Activated CD4-positive, alpha-beta T cell treated with anti-CD3 and anti-CD28 coated beads, Interleukin-2, amount 50 U/mL, for 24 hours (primary cell): ENCODE results near the gene ZSWIM6.

Experiments used
- DNase-seq, 2 donors: peaks; one replicate each; pipeline ENCODE4 v3.0.0-alpha.2; 2020; ENCODE audit warnings: low read depth in 1 of 2, low spot score in 1 of 2

The ZSWIM6 gene

DNA sequence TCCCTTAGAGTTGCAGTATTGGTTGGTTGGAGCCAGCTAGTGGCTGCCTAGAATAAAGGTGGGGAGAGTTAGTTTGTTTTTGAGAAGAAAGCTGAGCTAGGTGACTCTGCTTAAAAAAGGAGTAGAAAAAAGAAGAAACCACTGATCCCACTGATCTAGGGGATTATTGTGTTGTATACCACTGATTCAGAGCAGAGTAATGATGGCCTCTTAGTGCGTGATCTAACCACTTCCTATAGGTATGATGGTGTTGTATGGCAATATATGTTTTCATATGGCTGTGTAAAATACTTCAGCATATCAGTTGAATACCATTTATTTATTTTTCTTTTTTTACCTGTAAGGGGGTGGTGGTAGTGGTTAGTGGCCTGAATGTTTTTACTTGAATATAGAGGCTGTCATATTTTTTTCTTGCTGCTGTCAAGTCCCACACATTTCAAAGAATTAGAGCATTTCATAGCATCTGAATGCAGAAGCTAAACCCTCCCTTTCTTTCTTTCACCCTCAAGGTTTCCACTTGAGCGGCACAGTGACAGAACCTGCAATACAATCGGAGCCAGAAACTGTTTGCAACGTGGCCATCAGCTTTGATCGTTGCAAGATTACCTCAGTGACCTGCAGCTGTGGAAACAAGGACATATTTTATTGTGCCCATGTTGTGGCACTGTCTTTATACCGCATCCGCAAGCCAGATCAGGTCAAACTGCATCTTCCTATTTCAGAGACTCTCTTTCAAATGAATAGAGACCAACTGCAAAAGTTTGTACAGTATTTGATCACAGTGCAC, 140.3 kb downstream of the ZSWIM6 start:
- no peak for DNase-seq

DNA sequence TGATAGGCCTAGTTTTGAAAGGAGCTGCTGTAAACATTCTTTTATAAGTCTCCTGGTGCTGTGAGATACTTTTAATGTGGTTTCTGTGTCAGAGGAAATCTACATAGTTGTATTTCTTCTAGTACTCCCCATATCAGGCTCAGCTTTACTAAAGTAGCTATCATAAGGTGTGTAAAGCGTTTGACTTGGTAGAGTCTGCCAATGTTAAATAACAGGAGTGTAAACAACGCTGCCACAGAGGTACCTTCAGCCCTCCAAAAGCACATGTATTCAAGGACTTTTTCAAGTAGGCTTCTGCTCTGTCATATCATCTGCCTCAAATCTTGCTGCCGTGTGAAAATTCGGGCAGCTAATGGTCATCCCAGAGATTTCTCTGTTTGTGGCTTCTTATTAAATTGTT, 142.7 kb downstream of the ZSWIM6 start:
- no peak for DNase-seq

DNA sequence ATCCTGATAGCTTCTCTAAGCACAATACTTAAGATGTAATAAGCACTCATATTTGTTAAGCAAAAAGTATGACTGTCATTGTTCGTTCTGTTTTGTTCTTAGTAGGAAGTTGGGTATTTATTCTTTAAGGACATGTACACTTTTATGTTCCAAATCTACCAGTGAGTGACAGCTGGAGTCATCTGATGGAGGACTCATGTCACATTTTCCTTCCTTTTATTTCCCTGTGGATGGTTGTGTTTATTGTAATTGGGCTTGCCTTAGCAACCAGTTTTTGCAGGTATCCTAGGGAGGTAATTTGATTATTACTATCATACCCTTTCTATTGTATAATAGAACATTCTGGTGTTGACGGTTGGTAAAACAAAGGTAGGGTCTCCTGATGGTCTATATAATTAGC, 145.7 kb downstream of the ZSWIM6 start:
- DNase-seq, result no peak

DNA sequence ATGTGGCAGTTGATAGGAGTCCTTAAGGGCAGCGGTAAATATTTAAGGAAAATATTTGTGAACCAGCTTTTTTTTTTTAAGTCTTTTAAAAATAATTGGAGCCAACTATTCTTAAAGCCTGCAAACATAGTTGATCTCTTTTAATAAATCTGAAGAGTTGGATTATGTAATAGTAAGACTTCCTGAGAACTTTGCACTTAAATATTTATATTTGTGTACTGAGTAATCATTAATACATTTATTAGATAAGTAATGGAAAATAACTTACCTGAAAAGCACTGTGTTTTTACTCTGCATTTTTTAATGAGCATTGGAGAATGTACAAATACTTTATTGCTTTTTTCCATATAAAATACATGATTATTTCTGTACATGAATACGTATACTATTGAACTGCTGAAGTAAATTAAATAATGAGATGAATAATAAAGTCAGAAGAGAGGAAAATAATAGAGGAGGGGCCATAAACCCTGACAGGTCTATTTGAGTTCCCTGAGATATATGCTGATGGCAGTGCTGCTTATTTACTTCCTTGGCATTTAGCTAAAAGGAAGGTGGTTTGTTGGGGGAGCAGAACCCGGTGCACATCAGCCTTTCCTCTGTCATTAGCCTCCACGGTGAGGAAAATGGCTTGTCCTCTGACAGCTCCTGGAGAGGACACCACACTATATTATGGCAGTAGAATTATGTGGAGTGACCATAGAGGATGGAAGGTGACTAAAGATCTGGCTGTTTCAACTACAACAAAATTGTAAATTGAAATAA, 148.0 kb downstream of the ZSWIM6 start:
- DNase-seq, result no peak

DNA sequence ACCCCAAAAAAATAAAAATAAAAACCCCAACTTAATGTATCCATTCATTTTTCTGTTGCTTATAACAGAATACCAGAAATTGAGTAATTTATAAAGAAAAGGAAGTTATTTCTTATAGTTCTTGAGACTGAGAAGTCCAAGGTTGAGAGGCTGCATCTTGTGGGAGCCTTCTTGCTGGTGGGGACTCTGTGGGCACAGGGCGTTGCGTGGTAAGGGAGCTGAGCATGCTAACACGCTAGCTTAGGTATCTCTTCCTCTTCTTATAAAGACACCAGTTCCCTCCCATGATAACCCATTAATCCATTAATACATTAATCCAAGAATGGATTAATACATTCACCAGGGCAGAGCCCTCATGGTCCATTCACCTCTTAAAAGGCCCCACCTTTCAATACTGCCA, 150.9 kb downstream of the ZSWIM6 start:
- DNase-seq, result no peak

DNA sequence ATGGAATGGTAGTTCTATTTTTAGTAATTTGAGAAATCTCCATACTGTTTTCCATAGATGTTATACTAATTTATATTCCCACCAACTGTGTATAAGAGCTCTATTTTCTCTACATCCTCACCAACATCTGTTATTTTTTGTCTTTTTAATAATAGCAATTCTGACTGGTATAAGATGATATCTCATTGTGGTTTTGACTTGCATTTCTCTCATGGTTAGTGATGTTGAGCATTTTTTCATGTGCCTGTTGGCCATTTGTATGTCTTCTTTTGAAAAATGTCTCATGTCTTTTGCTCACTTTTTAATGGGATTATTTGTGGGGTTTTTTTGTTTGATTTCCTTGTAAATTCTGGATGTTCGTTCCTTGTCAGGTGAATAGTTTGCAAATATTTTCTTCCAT, 154.4 kb downstream of the ZSWIM6 start:
- no peak for DNase-seq

DNA sequence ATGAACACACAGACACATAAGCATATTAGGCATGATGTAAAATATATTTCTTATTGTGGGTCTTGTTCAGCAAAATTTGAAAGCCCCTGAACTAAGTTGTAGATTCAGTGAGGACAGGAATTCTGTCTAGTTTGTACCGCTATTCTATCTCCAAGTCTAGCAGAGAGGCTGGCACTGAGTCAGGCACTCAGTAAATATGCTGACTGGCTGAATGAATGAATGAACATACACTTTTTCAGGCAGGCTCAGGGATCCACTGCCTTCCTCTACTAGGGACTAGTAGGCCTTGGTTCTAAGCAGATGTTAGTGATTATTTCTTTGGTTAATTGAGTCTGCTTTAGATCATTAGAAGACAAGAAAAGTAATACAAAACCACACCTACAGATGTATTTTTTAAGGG, 157.5 kb downstream of the ZSWIM6 start:
- no peak for DNase-seq

DNA sequence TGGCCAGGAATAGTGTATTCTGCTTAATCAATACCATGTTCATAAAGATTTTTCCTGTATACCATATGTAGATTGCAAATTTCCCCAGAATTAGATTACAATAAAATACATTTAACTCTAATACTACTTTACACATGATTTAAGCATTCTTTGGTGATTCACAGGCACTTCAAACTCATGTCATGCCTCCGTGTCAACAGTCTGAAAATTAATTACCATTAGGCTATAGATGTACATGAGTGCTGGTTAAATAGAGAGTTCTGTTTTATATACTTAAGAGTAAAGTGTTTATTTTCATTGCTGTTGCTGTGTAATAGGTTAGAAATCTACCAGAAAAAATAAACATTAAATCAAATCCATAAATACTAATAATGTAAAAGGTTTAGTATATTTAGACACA, 159.8 kb downstream of the ZSWIM6 start:
- no peak for DNase-seq

DNA sequence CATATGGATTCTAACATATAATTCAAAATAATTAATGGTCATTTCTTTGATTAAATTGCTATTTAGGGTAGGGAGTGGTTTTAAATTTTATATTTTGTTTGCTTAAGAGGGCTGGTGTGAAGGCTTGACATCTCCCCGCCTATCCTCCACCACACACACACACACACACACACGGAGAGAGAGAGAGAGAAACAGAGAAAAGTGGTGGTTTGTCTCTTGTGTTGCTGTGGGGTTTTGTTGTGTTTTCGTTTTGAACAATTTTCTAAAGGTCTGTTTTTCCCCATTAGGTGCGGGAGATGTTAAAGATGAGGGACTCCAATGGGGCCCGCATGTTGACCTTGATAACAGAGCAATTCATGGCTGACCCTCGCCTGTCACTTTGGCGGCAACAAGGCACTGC, 161.9 kb downstream of the ZSWIM6 start:
- DNase-seq, result no peak

DNA sequence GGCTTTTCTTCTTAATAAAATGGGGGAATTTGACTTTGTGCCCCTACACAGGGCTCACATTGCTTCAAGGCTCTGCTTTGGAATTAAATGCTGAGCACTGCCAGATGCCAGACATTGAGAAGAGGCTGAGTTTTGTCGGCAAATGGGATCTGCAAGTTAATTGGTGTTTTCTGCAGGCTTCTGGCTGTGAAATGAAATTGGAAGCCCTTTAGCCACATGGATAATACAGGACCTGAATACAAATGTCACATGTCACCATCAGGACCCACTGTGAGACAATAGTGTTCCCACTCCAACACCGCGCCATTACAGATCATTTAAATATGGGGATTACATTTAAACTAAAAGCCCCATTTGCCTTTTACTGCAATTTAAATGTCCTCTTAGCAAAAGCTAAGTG, 164.4 kb downstream of the ZSWIM6 start:
- no peak for DNase-seq

DNA sequence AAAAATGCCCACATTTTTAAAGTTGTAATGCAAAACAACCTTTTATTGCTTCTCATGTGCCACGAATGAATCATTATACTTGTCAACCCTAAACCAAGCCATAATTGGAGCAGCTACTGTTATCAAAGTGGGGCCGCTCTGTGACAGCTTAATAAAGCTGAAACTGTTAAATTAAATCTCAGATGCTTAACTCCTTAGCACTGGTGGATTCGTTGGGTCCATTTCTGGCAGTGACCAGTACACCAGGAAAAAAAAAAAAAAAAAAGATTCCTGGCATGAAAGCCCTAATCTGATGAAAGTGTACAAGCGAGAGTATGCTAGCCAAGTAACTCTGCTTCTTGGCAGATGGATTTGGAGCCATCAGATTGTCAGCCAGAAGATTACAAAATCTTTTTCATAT, 164.8 kb downstream of the ZSWIM6 start:
- DNase-seq, result no peak

DNA sequence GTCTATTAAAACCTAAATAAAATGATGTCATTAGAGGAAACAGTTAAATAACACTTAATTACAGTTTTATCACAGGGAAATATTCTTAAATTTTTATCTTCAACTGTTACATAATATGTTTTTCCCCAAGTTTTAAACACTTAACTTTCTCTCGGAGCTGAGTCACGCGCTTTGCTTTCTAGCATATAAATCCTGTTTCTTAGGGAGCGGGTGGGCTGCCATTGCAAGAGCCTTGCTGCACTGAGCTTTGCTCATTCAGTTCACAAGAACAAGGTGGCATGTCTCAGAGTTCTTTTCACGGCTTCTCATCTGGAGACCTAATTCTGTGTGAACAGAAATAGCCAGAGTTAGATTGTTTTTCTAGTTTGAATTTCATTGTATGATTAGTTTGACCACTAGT, 166.1 kb downstream of the ZSWIM6 start:
- DNase-seq, result no peak

DNA sequence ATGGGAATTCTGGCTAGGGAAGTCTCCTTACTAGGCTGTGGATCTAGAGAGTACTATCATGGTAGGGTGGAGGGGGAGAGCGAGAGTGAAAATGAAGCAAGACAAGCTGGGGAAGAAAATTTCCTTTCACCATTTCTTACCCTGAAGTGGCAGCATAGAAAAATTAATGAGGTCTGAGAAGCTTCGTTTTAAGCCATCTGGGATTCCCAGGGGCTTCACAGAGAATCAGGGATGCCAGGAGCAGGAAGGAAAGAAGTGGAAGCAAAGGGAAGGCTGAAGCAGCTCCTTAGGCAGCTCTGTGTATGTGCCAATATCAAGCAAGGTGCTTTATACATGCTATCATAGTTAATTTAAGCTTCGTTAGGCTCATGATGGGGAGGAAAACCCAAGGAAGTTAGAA, 169.9 kb downstream of the ZSWIM6 start:
- no peak for DNase-seq

DNA sequence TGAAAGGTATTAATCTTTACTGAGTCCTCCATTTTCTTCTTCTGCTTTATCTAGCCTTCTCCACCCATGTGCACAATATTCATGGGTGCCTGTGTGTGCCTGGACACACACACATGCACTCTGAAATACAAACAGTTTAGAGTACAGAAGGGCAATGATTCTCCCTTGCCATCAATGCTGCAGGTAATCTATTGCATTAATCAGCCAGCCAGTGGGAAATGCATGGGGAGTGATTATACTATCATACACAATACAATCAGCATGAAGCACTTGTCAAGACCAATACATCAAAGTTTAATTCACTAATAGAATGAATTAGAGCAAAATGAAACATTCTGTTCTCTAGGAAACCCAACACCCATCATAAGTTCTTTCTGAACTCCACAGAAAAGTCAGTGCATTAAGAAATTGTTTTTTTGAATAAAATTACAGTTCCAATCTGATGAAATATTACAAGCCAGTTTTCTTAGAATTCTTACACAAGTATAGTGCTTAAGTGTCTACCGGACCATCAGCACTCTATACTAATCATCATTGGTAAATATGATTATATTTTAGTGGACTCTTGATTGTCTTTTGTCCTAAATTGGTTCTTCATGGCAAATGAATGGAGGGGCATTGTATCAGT, 172.2 kb downstream of the ZSWIM6 start:
- no peak for DNase-seq

DNA sequence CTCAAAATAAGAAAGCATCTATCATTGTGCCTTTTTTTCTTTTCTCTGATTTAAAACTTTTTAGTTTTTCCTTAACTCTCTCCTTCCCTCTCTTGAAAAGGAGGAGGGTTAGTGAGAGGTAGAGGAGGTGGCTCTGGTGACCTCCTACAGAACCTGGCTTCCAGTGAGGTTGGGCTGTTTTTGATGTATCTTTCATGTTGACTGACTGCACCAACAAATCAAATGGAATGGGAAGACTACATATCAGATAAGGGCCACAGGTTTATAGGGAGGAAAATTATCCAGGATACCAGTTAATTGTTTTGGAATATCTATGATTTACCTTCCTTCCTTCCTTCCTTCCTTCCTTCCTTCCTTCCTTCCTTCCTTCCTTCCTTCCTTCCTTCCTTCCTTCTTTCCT, 173.2 kb downstream of the ZSWIM6 start:
- no peak for DNase-seq

DNA sequence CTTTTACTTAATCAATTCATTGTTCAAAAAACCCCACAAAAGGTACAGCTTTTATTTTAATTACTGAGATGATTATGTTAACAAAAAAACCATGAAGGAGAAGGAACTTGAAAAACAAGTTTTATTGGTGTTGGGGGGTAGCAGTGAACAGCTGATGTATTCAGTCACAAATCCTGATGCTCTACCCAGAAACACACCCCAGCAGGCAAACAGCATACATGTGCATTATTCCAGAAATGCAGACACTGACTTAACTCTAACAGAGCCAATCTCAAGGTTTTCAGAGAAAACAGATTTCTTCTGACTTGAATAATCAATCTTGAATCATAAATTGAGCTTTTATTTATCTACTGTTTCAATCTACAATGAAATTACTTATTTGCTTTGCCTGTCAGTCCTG, 175.2 kb downstream of the ZSWIM6 start:
- DNase-seq, result no peak

DNA sequence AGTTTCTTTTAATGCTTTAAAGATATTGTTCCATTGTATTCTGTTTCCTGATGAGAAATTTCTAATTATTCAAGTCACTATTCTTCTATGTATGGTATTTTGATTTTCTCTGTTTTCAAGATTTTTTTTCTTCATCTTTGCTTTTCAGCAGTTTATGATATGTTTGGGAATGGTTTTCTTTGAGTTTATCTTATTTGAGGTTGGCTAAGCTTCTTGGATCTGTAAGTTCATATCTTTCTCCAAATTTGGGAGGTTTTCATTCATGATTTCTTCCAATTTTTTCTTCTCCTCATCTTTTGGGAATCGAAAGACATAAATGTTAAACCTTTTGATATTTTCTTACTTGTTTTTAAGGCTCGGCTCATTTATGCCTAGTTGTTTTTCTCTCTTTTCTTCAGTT, 184.9 kb downstream of the ZSWIM6 start:
- DNase-seq, result no peak

DNA sequence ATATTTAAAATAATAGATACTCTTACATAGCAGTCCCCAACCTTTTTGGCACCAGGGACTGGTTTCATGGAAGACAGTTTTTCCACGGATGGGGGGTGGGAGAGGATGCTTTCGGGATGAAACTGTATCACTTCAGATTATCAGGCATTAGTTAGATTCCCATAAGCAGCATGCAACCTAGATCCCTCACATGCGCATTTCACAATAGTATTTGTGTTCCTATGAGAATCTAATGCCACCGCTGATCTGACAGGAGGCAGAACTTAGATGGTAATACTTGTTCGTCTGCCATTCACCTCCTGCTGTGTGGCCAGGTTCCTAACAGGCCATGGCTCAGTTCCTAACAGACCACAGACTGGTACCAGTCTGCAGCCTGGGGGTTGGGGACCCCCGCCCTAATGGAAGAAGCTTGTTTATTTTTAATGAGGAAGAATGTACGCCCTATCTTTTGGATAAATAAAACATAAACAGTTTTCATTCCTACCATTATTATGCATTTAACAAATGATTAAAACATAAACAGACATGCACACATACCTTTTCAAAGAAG, 187.7 kb downstream of the ZSWIM6 start:
- no peak for DNase-seq

DNA sequence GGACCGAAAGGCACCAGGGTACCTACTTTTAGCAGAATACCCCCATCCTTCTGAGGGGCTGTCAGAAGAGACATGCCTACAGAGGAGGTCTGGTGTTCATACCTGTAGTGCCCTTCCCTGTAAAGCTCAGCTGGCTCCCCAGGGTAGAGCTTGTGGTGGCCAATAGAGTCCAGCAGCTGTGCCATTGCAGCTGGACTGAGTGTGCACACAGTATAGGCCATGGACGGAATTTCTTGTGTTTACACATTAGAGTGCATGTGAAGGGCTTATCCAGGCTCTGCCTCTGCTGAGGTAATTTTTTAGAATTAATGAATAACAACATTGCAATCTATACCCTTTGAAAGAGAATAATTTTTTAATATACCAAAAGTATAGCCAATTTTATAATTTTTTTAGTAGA, 191.0 kb downstream of the ZSWIM6 start:
- no peak for DNase-seq

DNA sequence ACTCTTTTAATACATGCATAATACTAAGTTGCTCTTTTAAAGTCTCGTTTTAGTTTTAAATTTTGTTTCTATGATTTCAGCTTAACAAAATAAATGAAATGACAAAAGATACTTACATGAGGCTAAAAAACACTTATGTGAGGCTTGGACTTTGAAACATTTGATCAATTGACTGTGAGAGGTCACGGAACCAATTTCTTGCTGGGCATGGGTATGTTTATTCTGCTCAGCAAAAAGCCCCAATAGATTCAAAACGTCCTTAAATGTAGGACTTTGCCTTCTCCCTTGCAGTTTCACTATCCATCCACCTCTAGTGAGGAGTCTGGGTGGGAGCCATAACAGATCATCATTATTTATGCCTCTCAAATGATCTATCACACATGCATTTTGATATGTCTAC, 191.9 kb downstream of the ZSWIM6 start:
- DNase-seq, result no peak

DNA sequence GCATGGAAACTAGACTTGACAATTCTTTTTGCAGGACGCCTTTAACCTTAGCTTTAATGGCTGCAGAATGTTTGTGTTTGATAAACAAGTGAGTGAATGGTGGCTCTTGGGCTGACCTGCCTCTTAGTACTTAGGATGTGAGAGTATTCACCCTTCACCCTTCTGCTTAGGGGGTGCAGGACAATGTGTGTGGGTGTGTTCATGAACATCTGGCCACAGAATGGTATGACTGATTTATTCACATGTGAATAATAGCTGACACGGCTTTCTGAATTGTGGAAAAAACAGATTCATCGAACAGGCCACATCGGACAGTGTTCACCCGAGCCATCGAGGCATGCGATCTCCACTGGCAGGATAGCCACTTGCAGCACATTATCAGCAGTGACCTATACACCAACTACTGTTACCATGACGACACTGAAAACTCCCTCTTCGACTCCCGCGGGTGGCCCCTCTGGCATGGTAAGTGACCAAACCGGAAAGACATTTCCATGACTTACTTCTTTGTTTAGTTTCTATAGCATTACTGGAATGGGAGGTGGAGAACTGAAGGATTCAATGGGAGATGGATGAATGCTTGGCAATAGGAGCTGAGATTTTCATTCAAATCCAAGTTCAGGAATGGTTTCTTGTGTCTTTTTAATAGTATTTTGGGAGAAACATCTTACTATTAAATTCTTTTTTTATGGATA, 193.6 kb downstream of the ZSWIM6 start:
- no peak for DNase-seq

DNA sequence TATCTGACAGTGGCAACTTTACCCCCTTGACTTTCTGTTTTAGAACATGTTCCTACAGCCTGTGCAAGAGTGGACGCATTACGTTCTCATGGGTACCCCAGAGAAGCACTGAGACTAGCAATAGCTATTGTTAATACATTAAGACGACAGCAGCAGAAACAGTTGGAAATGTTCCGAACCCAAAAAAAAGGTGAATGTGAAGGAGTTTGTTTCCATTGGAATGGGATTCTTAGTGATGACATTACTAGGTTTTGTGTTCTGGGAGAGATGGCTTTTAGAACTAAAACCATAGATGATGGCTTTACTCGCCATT, 194.1 kb downstream of the ZSWIM6 start:
- DNase-seq, result no peak
